Upper lobe of left lung (tissue), 4 donors: Measurements from ENCODE around the gene MRPL50.

Experiments used
- CTCF ChIP-seq, 6 experiments: fragments of 450-650 bp in 4 of 6; fragments of 200-600 bp in 2 of 6; sonication (generic) in 2 of 6; IDR thresholded peaks; one replicate each; pipeline ENCODE4 v1.5.1; 2016 to 2019; ENCODE audit warnings: antibody characterized with exemption in 6 of 6
- EP300 ChIP-seq, 4 donors: sonication (generic); formaldehyde crosslinking; IDR thresholded peaks; one replicate each; pipeline ENCODE4 v1.5.1; 2017; ENCODE audit warnings: antibody characterized with exemption in 4 of 4, control low read depth in 2 of 4
- POLR2A ChIP-seq, 4 donors: fragments of 450-650 bp; IDR thresholded peaks; one replicate each; pipeline ENCODE4 v1.5.1; 2016 to 2017; ENCODE audit warnings: antibody characterized with exemption in 4 of 4, mild to moderate bottlenecking in 2 of 4
- POLR2AphosphoS5 ChIP-seq, 2 donors: sonication (generic); formaldehyde crosslinking; IDR thresholded peaks; one replicate each; pipeline ENCODE4 v1.5.1; 2017; ENCODE audit warnings: antibody characterized with exemption in 2 of 2

- TF ChIP-seq CTCF (IDR thresholded peaks at IDR 0.05) = no peak
- no peak for TF ChIP-seq EP300 (IDR thresholded peaks at IDR 0.05)
- TF ChIP-seq POLR2A (IDR thresholded peaks at IDR 0.05) = no peak
- TF ChIP-seq POLR2AphosphoS5 (IDR thresholded peaks at IDR 0.05) = no peak
These were observed 28.9 kb upstream of the MRPL50 start for GRCh38 chr9:101427358-101427757.
